ENCODE measurements around the gene CTDSP2.
"Not testable (repeated sequence)": the region's sequence is repeated elsewhere in the genome, so short reads cannot be mapped to it uniquely, and the experiment has no call there.

CTDSP2 gene

DNA sequence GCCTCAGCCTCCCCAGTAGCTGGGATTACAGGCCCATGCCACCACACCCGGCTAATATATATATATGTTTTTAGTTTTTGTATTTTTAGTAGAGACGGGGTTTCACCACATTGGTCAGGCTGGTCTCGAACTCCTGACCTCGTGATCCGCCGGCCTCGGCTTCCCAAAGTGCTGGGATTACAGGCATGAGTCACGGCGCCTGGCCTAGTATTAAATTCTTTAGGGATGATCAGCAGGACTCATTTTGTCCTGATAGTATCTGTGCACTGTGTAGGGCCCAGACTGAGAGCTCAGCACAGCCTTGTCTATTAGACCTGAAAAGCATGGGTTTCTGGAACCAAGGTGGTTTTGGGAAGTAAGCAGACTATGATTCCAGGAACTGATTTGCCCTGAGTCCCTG, 34.5 kb upstream of the CTDSP2 start:
- not testable (repeated sequence) for FAIRE-seq

DNA sequence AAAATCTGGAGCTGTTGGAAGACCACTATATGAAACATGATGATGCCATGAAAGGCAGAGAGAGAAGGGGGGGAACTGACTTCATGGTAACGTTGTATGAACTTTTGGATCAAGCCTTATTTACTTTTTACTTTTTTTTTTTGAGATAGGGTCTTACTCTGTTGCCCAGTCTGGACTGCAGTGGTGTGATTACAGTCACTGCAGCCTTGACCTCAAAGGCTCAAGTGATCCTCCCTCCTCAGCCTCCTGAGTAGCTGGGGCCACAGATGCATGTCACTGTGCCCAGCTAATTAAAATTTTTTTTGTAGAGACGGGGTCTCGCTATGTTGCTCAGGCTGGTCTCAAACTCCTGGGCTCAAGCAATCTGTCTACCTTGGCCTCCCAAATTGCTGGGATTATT, 31.3 kb upstream of the CTDSP2 start:
- no peak for FAIRE-seq

DNA sequence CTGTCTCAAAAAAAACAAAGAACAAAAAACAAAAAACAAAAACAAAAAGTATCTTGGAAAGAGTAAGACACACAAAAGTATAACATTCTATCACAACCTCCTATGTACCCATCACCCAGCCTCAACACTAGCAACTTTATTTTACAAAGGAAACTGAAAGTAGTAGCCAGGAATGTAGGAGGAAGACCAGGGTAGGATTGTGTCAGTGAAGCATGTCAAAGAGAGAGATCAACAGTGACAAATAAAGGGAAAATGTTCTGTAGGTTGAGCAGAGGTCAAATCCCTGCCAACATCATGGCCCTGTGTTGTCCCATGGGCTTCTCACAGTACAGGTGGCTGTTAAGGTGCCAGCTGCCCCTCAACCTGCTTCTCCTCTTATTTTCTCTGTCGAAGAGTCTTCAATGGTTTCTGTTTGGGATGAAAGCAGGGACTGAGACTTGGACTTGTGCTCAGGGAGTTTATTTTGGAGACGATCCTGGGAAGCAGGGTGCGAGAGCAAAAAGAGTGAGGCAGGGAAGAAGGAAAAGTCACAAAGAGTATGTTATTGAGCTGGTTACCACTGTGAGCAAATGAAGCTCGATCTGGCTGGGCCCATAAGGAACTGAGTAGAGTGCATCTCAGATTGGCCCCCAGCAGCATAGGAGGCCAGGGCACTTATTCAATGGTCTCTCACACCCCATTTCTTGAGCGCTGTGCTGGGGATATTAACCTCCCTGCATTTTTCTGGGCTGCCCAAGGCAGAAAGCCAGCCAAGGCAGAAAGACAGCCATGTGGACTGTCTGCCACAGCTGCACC, 29.4 kb upstream of the CTDSP2 start:
- FAIRE-seq, result no peak

GRCh38 chr12:57874166-57875108, 27.9 kb upstream of the CTDSP2 start:
- no peak for FAIRE-seq

DNA sequence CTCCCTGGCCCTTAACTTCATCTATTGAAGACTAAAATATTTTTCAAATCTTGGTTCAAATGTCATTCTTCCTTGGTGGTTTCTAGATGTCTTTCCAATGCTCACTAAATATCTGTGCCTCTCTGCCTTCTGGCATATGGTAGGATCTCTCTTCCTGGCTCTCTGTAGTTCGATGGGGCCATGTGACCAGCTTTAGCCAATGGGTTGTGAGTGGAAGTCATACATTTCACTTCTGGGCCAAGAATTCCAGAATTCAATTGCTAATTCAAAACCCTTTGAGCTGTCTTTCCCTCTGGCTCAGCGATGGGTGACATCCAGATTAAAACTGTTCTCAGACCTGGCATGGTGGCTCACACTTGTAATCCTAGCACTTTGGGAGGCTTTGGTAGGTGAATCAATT, 25.8 kb upstream of the CTDSP2 start:
- no peak for FAIRE-seq

- no peak for FAIRE-seq
These were observed 23.4 kb upstream of the CTDSP2 start for GRCh38 chr12:57869927-57870318.

DNA sequence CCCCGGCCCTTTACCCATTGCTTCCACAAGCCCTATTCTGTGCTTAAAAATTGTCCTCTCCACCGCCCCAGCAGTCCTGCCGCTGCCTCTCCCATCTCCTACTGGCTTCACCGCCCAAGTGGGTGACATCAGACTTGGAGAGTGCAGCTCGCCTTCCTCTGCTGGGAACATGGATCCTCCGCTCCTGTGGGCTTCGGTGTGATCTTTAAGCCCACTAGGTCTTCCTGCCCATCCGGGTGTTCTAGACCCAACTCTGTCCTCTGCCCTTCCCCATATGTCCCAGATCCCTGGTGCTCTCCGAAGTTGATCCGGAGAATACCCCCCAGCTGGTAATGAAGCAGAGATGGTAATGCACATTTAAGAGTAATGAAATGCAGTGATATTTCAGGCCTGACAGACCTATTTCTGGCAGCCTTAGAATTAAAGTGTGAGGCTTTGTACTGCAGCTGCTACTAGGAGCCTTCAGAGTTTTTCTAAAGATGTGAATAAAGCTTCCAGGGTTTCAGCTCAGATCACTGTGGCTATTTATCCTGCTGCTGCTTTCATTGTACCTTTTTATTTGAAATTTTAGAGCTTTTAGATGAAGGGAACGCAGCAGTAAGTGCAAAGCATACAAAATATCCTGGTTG, 22.9 kb upstream of the CTDSP2 start:
- FAIRE-seq, result no peak

DNA sequence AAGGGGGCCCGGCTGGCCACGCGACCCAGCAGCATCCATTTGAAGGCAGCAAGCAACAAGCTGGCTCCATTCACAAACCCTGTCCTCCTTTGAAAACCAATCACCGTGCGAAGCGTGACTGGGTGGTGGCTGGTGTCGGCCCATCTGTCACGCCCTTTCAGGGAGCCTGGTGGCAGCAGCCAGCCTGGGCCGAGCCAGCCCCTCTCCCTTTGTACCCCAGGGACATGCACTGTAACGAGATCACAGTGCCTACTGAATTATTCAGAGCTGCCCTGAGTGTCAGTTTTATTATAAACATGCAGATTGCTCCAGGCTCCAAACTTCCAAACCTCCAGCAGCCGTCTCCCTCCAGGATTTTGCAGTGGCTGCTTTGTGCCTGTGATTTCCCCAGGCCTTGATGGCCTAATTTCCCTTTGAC, 22.3 kb upstream of the CTDSP2 start:
- no peak for FAIRE-seq

DNA sequence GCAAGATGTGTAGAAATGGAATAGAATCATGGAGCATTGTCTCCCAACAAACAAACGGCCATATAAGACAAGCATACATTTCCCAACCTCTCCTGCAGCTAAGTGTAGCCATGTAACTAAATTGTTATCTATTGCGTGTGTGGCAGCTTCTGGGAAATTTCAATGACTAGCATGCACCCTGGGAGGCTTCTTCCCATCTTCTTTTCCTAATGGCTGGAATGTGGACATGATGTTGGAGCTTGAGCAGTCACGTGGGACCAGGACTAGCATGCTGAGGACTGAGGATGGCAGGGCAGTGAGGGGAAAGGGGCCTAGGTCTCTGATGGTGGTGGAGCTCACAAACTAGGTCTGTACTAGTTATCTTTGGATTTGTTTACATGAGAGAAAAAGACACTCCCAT, 21.7 kb upstream of the CTDSP2 start:
- FAIRE-seq, result no peak

- FAIRE-seq, result no peak
These were observed 19.9 kb upstream of the CTDSP2 start for GRCh38 chr12:57866308-57867019.

DNA sequence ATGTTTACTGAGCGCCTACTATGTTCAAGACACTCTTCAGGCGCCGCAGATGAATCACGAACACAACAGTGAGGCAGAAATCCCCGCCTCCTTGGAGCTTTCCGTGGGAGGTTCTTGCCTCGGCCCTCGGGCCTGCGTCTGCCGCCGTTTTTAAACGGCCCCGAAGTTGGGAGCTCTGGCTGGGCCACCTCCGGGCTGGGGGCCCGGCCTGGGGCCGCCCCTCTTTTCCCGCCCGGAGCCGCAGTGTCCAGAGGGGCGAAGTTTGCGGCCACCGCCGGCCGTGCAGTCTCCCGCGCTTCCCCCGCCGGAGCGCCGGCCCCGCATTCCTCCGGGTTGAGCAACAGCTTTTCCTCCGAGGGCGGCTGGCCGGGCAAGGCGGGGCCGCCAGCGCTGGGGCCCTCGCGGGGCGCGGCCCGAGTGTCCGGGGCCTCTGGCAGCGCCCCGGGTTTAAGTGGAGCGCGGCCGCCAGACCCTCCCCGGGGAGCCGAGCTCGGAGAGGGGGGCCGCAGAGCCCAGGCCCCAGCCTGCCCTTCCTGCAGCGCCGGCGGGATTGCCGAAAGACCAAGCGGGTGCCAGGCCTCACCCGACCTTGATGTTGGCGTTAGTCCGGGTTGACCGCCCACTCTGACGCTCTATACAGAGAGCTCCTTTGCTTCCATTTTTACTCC, 18.7 kb upstream of the CTDSP2 start:
- no peak for FAIRE-seq

GRCh38 chr12:57864442-57865083, 18.0 kb upstream of the CTDSP2 start:
- FAIRE-seq, result no peak

DNA sequence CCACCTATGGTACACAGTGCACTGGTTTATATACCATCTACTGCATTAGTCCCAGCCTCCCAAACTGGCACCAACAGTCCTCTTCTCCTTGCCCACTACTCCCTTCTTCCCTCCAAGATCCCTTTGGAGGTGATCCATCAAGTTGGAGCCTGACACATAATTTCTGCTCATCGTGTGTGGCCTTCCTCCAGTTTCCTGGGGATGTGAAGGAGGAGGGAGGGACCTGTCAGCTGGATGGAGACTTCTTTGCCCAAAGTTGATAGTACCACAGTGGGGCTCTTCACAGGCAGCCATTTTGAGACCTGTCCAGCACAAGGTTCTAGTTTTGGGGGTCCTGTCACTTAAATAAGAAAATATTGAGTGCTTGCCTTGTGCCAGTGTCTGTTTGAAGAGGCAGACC, 17.1 kb upstream of the CTDSP2 start:
- FAIRE-seq, result no peak

- no peak for FAIRE-seq
These were observed 15.4 kb upstream of the CTDSP2 start for GRCh38 chr12:57861967-57862366.

GRCh38 chr12:57860883-57861282, 14.4 kb upstream of the CTDSP2 start:
- FAIRE-seq, result not testable (repeated sequence)

- FAIRE-seq, result no peak
These were observed 12.6 kb upstream of the CTDSP2 start for GRCh38 chr12:57859121-57859520.

GRCh38 chr12:57858123-57858522, 11.6 kb upstream of the CTDSP2 start:
- not testable (repeated sequence) for FAIRE-seq

GRCh38 chr12:57854965-57855364, 8.4 kb upstream of the CTDSP2 start:
- FAIRE-seq, result no peak

DNA sequence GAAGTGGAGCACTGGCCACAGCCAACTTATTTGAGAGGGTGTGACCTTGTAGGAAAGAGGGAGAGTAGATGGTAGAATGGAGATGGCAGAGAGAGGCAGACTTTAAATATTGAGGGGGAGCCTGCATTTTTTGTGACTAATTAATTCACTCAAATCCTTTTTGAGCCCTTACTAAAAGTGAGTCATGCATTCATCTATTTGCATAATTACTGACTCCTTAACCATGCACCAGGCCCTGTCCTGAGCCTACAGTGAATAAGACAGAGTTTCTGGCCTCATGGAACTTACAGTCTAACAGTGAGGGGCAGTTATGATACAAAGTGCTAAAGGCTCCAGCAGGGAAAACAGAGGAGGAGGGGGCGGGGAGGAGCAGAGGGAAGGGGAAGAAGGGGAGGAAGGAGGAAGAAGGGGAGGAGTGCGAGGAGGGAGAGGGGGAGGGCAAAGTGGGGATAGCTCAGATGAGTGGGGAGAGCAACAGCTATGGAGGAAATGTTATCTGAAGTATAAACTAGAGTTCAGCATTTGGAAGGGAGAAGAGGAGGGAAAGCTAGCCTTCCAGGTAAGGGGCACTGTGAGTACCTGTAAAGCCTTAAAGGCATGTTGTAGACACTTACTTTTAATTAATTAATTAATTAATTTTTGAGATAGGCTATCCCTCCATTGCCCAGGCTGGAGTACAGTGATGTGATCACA, 7.5 kb upstream of the CTDSP2 start:
- no peak for FAIRE-seq

- no peak for FAIRE-seq
These were observed 6.3 kb upstream of the CTDSP2 start for GRCh38 chr12:57852620-57853500.

All from TTC549 (cell line).